Ammon's horn (tissue), 1 donor: ENCODE results near the gene GNAQ.
"Not testable (repeated sequence)": the region's sequence is repeated elsewhere in the genome, so short reads cannot be mapped to it uniquely, and the experiment has no call there.

Source experiments
- DNase-seq: peaks from one replicate; pipeline ENCODE4 v3.0.0-alpha.2; 2016; ENCODE audit warnings: low spot score

Gene GNAQ

GRCh38 chr9:77690723-77691122, 340.9 kb downstream of the GNAQ start:
- not testable (repeated sequence) for DNase-seq

- DNase-seq = not testable (repeated sequence)
These were observed 341.5 kb downstream of the GNAQ start for GRCh38 chr9:77690119-77690518.

GRCh38 chr9:77687737-77688136, 343.9 kb downstream of the GNAQ start:
- DNase-seq = not testable (repeated sequence)

GRCh38 chr9:77680581-77680980, 351.0 kb downstream of the GNAQ start:
- no peak for DNase-seq

GRCh38 chr9:77679661-77680368, 351.8 kb downstream of the GNAQ start:
- no peak for DNase-seq

DNA sequence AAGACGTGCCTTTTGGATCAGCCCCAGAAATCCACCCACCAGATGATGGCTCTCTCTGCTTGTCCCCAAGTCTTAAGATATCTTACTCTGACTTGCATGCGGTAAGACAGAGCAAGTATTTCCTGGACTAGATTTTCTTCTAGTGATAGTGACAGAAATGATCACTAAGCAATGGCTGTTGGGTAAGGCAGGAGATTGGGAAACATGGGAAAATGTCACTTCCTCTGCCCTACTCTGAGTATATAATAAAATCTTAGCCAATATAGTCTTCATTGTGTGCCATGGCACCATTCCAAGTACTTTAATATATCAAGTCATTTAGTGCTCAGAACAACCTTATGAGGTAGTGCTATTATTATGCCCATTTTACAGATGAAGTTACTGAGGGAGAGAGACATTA, 352.5 kb downstream of the GNAQ start:
- no peak for DNase-seq

GRCh38 chr9:77677957-77678535, 353.6 kb downstream of the GNAQ start:
- no peak for DNase-seq

DNA sequence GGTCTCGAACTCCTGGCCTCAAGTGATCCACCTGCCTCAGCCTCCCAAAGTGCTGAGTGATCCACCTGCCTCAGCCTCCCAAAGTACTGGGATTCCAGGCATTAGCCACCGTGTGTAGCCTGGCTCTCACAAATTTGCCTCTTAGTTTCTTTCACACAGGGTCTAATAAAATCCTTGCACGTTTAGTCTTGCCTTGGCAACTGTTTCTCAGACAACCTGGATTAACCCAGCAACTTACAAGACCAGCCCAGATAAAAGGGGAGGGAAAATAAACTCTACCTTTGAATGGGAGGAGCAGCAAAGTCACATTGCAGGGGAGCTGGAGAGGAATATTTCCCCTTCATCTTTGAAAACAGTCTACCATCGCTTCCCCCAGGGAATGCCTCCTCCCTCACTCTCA, 354.2 kb downstream of the GNAQ start:
- DNase-seq = peak; percentile 13

DNA sequence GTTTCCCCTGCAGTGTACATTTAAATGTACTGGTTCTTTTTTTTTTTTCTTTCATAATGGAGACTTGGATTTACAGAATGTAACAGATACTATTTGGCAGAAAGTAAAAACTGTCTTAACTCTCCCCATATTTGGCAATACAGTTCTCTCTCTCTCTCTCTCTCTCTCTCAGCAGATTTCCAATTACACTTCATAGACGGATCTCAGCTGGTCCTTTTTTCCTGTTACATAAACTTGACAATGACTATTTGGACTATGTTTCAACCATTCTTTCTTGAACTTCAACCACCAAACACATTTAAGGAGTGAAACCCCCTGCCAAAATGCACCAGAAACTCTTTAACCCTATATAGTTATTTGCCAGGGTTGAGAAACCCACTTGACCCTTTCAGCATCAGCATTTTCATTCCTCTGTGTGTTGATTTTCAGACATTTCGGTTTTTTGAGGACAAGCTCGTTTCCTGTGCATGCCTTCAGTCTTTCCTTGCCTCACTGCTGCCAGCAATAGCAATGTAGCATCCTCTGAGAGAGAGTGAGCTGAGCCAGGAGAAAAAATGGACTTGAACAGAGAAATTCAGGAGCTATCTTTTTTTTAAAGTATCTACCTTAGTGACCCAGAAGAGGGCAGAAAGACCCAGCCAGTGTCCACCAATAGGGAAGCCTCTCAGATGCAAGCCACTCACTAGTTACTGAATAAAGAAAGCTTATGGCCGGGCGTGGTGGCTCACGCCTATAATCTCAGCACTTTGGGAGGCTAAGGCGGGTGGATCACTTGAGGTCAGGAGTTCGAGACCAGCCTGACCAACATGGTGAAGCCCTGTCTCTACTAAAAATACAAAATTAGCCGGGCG, 357.4 kb downstream of the GNAQ start:
- DNase-seq = no peak

GRCh38 chr9:77672183-77672582, 359.4 kb downstream of the GNAQ start:
- DNase-seq = no peak

GRCh38 chr9:77667151-77667550, 364.5 kb downstream of the GNAQ start:
- no peak for DNase-seq
